H1 (cell line): ENCODE measurements around the gene STEAP3. TPM values are rescaled to one million over a fixed set of nuclear protein-coding genes. Genes with fewer than 3 reads are reported as not detected.

Experiments used
- BCL11A ChIP-seq, 2 experiments: IDR thresholded peaks; one replicate each; pipeline ENCODE4 v1.6.1; 2011; ENCODE audit warnings: low read depth in 2 of 2, low read length in 2 of 2, mild to moderate bottlenecking in 2 of 2
- CEBPB ChIP-seq: IDR thresholded peaks from 2 replicates; pipeline ENCODE4 v1.6.1; 2012; ENCODE audit warnings: low read depth, low read length
- CREB1 ChIP-seq: IDR thresholded peaks from 2 replicates; pipeline ENCODE4 v1.6.1; 2012; ENCODE audit warnings: inconsistent platforms
- JUND ChIP-seq: IDR thresholded peaks from 2 replicates; pipeline ENCODE4 v1.6.1; 2011; ENCODE audit warnings: mild to moderate bottlenecking, improper control_type of control experiment, low read length
- NRF1 ChIP-seq: IDR thresholded peaks from 2 replicates; pipeline ENCODE4 v1.6.1; 2011; ENCODE audit warnings: mild to moderate bottlenecking, low read depth, low read length, improper control_type of control experiment
- RXRA ChIP-seq: IDR thresholded peaks from 2 replicates; pipeline ENCODE4 v1.6.1; 2011; ENCODE audit warnings: low read depth, mild to moderate bottlenecking, low read length, moderate library complexity; ENCODE audit not compliant: insufficient read depth
- SP2 ChIP-seq: IDR thresholded peaks from 2 replicates; pipeline ENCODE4 v1.6.1; 2012; ENCODE audit warnings: mild to moderate bottlenecking, low read length, inconsistent platforms
- polyA plus RNA-seq, 7 experiments: library from polyadenylated mRNA; depleted of rRNA in 3 of 7; stranded (reverse) in 5 of 7; unstranded in 2 of 7; fragments of >200 nt in 5 of 7; fragments of 200-250 nt in 2 of 7; gene quantifications; 1 replicate in 5 of 7; 2 replicates in 1 of 7; 4 replicates in 1 of 7; pipeline versions ENCODE4 v1.2.1 to v1.2.3, GENCODE V29; 2011 to 2013; ENCODE audit warnings: missing spikeins in 2 of 7, mixed read lengths in 2 of 7
- total RNA-seq: library from RNA; stranded (reverse); fragmentation: NEBNext Ultra II Directional; extraction: Animal tissue kit (Norgen Biotek cat#: 25700); gene quantifications from 2 replicates; pipeline ENCODE4 v1.2.1, GENCODE V29; 2021
- TF ChIP-seq, protein P1 (sequence below): fragments of 300-600 bp; sonication (generic); IDR thresholded peaks from 2 replicates; pipeline ENCODE4 v1.7.1; 2012; ENCODE audit warnings: low read length, moderate library complexity, mild to moderate bottlenecking, inconsistent platforms; ENCODE audit not compliant: insufficient replicate concordance
- TF ChIP-seq, protein P2 (sequence below): IDR thresholded peaks from 2 replicates; pipeline ENCODE4 v1.6.1; 2012; ENCODE audit warnings: low read length, inconsistent platforms

The STEAP3 gene
- total and polyA plus RNA-seq, 2 of the 8 experiments (the other 6 are each of a cell fraction or from before 2014, with no cell fraction given): 21.7 to 27.9 TPM

DNA sequence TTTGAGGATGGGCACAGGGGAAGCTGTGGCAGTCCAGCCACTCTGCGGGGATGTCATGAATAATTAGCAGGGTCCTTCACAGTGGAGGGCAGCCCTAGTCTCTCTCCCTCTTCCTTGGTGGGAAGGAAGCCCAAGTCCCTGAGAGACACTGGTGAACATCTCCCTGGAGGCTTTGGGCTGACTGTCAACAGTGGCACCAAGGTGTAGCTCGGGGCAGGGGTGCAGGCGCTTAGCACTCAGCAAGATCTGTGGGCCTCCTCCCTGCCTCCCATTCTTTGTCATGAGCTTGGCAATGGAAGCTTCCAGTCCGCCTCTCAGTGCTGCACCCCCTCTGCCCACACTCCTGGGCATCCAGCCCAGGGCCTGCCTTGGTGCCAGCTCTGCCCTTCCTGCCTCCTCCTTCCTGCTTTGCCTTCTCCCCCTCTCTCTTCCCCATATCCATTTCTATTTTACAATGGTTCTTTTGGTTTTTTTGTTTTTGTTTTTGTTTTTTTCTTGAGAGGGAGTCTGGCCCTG is 59.4 kb downstream of the STEAP3 start (continued):
- TF ChIP-seq, protein P1, sequence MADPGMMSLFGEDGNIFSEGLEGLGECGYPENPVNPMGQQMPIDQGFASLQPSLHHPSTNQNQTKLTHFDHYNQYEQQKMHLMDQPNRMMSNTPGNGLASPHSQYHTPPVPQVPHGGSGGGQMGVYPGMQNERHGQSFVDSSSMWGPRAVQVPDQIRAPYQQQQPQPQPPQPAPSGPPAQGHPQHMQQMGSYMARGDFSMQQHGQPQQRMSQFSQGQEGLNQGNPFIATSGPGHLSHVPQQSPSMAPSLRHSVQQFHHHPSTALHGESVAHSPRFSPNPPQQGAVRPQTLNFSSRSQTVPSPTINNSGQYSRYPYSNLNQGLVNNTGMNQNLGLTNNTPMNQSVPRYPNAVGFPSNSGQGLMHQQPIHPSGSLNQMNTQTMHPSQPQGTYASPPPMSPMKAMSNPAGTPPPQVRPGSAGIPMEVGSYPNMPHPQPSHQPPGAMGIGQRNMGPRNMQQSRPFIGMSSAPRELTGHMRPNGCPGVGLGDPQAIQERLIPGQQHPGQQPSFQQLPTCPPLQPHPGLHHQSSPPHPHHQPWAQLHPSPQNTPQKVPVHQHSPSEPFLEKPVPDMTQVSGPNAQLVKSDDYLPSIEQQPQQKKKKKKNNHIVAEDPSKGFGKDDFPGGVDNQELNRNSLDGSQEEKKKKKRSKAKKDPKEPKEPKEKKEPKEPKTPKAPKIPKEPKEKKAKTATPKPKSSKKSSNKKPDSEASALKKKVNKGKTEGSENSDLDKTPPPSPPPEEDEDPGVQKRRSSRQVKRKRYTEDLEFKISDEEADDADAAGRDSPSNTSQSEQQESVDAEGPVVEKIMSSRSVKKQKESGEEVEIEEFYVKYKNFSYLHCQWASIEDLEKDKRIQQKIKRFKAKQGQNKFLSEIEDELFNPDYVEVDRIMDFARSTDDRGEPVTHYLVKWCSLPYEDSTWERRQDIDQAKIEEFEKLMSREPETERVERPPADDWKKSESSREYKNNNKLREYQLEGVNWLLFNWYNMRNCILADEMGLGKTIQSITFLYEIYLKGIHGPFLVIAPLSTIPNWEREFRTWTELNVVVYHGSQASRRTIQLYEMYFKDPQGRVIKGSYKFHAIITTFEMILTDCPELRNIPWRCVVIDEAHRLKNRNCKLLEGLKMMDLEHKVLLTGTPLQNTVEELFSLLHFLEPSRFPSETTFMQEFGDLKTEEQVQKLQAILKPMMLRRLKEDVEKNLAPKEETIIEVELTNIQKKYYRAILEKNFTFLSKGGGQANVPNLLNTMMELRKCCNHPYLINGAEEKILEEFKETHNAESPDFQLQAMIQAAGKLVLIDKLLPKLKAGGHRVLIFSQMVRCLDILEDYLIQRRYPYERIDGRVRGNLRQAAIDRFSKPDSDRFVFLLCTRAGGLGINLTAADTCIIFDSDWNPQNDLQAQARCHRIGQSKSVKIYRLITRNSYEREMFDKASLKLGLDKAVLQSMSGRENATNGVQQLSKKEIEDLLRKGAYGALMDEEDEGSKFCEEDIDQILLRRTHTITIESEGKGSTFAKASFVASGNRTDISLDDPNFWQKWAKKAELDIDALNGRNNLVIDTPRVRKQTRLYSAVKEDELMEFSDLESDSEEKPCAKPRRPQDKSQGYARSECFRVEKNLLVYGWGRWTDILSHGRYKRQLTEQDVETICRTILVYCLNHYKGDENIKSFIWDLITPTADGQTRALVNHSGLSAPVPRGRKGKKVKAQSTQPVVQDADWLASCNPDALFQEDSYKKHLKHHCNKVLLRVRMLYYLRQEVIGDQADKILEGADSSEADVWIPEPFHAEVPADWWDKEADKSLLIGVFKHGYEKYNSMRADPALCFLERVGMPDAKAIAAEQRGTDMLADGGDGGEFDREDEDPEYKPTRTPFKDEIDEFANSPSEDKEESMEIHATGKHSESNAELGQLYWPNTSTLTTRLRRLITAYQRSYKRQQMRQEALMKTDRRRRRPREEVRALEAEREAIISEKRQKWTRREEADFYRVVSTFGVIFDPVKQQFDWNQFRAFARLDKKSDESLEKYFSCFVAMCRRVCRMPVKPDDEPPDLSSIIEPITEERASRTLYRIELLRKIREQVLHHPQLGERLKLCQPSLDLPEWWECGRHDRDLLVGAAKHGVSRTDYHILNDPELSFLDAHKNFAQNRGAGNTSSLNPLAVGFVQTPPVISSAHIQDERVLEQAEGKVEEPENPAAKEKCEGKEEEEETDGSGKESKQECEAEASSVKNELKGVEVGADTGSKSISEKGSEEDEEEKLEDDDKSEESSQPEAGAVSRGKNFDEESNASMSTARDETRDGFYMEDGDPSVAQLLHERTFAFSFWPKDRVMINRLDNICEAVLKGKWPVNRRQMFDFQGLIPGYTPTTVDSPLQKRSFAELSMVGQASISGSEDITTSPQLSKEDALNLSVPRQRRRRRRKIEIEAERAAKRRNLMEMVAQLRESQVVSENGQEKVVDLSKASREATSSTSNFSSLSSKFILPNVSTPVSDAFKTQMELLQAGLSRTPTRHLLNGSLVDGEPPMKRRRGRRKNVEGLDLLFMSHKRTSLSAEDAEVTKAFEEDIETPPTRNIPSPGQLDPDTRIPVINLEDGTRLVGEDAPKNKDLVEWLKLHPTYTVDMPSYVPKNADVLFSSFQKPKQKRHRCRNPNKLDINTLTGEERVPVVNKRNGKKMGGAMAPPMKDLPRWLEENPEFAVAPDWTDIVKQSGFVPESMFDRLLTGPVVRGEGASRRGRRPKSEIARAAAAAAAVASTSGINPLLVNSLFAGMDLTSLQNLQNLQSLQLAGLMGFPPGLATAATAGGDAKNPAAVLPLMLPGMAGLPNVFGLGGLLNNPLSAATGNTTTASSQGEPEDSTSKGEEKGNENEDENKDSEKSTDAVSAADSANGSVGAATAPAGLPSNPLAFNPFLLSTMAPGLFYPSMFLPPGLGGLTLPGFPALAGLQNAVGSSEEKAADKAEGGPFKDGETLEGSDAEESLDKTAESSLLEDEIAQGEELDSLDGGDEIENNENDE: no peak
- TF ChIP-seq CREB1: no peak
- TF ChIP-seq SP2: no peak
- no peak for TF ChIP-seq NRF1
- TF ChIP-seq, protein P2, sequence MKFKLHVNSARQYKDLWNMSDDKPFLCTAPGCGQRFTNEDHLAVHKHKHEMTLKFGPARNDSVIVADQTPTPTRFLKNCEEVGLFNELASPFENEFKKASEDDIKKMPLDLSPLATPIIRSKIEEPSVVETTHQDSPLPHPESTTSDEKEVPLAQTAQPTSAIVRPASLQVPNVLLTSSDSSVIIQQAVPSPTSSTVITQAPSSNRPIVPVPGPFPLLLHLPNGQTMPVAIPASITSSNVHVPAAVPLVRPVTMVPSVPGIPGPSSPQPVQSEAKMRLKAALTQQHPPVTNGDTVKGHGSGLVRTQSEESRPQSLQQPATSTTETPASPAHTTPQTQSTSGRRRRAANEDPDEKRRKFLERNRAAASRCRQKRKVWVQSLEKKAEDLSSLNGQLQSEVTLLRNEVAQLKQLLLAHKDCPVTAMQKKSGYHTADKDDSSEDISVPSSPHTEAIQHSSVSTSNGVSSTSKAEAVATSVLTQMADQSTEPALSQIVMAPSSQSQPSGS: no peak
- TF ChIP-seq CEBPB: no peak
- no peak for TF ChIP-seq JUND
- TF ChIP-seq BCL11A (IDR thresholded peaks at IDR 0.05; ENCODE audit: low read depth in 2 of 2, low read length in 2 of 2): no peak
- TF ChIP-seq RXRA: no peak
- TF ChIP-seq, all 59 proteins: peak for 0
